Measurements from ENCODE around the gene HSD17B3. TPM values are rescaled to one million over a fixed set of nuclear protein-coding genes. Genes with fewer than 3 reads are reported as not detected.
"Not testable (repeated sequence)": the region's sequence is repeated elsewhere in the genome, so short reads cannot be mapped to it uniquely, and the experiment has no call there.

Gene HSD17B3
- polyA plus RNA-seq, 10 donors = 0.28 to 1.7 (median 0.76) TPM; not detected in 3

DNA sequence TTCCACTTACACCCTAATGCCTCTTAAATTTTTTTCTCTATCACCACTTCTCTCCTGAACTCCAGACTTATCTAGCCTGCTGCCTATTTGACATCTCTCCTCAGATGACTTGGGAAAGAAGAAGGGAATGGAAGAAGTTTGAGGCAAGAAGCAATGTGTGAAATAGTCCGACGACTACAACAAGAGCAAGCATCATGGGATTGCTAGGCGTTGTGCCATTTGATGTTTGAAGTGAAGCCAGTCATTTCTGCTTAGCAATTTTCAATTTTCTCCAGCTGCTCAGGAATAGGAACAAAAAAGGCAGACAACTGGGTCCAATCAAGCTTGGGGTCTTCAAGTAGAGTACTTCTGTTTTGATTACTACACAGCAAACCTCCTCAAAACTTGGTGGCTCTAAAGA is 106.4 kb downstream of the HSD17B3 start:
- no peak for DNase-seq

DNA sequence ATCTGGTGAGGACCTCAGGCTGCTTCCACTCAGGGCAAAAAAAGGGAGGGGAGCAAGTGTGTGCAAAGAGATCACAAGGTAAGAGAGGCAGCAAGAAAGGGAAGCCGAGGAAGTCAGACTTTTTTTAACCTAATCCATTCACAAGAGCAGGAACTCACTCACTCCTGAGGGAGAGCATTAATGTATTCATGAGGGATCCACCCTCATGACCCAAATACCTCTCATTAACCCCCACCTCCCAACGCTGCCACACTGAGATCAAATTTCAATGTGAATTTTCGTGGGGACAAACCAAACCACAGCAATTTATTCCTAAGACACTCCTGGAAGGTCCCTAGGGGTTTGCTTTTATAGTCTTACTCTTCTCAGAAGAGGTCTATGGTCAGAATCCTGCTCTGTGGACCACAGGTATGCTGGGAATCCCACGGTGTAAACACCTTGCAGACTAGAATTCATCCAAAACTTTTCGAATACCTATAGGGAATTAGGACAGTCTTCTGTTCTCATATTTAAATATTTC is 108.7 kb downstream of the HSD17B3 start:
- DNase-seq = no peak

DNA sequence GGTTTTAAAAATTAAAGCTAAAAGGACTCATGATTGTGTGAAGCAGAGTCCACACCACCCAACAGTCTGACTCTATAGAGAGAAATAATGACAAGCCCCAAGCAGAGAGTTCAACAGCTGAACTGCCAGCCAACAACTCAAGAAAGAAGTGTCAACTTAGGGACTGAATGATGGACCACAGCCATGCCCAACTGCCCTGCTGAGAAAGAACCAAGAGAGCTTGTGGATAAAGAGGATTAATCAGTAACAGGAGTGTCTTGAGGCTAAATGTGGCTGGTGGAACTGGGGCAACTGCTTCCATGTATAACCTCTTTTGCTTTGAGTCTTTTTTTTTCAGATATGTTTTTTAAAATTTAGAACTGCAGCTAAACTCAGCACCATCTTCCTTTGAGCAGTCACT is 109.3 kb downstream of the HSD17B3 start:
- no peak for DNase-seq

DNA sequence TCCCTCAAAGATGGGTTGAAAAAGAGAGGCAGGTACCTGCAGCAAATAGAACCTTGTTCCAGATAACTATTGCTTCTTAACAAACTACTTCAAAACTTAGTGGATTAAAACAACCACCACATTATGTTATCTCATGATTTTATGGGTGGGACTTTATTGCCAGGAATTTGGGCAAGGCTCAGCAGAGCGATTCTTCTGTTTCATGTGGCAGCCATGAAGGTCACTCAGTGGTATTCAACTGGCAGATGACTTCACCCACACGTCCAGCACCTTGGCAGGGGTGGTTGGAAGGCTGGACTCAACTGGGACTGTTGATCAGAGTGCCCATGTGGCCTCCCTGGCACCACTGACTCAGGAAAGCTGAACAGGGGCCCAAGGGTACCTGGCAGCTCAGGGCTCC is 112.0 kb downstream of the HSD17B3 start:
- DNase-seq = no peak

DNA sequence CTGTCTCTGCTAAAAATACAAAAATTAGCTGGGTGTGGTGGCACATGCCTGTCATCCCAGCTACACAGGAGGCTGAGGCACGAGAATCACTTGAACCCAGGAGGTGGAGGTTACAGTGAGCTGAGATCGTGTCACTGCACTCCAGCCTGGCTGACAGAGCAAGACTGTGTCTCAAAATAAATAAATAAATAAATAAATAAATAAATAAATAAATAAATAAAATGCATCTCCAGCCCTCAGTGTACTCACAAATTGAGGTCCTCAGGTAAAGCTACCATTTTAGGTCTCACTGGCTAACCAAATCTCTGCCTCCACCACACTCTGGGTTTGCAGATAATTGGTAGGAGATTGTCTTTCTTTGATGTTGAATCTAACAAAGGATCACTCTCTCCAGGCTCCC is 112.4 kb downstream of the HSD17B3 start:
- DNase-seq = not testable (repeated sequence)

DNA sequence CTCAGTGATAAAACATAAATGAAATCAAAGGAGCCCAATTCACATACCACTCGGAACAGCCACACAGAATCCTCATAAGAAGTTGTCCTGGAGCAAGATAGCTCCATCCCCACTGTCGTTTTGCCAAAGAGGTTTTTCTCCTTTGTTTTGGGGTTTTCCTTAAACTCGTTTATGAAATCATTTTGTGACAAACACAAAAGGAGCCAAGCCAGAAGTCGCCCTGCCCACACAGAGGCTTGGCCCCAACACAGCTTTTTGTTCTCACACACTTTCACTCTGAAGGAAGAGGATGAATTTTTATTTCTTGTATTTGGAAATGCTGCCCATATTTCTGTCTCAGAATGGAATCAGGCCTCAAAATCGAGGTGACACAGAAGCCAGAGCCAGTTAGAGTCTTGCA is 113.4 kb downstream of the HSD17B3 start:
- no peak for DNase-seq

DNA sequence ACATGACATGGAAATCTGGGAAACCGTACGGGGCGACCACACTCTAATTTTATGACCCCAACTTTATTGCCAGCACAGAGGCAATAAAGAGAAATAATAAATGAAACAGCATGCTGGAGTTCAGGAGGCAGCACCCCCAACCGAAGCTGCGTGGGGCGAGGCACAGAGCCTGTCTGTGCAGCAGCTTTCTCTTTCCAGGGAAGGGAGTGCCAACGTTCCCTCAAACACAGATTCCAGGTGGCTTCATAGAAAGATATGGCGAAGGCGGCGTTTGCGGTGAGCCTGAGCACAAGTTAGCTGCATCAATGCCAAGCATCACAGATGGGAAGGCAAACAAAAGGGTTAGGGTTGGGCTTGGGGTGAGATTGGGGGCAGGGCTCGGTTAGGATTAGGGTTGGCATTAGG is 114.8 kb downstream of the HSD17B3 start:
- no peak for DNase-seq

DNA sequence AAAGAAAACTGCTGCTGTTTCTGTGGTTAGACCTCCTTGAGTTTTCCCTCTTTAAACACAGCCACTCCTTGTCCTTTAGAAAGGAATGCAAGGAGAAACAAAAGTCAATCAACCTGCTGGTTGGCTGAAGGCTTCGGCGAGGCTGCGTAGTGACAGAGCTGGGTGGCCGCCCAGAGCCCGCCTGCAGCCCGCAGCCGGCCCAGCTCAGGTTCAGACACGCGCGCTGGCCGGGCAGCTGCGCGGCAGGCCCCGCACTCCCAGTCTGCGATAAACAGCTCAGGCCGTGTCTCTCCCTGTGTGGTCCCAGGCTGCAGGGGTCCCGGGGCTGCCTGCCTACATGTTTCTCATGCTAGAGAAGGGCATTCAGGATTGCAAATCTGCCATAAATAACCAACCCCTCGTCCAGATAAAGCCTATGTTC is 115.4 kb downstream of the HSD17B3 start:
- DNase-seq = peak in 1 of 3 donors; percentile 59

DNA sequence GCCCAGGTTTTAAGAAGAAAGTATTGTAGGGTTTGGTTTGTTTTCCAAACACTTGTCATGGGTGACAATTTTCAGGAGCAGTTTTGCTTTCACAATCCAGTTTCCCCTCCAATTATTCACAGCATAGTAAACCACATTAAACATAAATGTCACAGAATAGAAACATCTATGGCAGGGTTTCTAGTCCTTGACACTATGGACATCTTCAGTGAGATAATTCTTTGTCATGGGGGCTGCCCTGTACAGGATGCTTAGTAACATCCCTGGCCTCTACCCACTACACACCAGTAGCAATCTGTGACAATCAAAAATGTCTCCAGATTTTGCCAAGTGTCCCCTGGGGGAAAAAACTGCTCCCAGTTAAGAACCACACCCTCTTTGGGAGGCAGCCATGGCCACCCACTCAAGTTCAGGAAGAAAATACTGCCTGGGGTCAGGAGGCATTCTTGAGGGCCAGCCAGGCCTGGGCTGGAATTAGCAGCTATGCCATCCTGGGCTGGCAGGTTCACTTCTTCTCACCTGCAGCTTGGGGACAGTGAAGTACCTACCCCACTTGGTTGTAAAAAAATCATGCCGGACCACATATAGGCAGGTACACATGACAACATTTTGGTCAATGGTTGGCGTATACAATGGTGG is 116.3 kb downstream of the HSD17B3 start:
- no peak for DNase-seq

Other genes starting within 250 kb of the HSD17B3 start
- gene SLC35D2, start 81.5 kb upstream of the HSD17B3 start, polyA plus RNA-seq (ENCODE audit: insufficient read length in 10 of 10) = 10 to 100 TPM; 16.7 to 27.7 (median 23.6) TPM
- 10 to 100 TPM in 1 of 10 donors, 1 to 10 TPM in 9; 5.9 to 12.4 (median 7.9) TPM for gene ZNF367, start 116.2 kb upstream of the HSD17B3 start, polyA plus RNA-seq (ENCODE audit: insufficient read length in 10 of 10)
- gene HABP4, start 148.0 kb upstream of the HSD17B3 start, polyA plus RNA-seq (ENCODE audit: insufficient read length in 10 of 10) = 10 to 100 TPM in 8 of 10 donors, 1 to 10 TPM in 2; 9.1 to 15.1 (median 11.4) TPM

Data from muscle of back (tissue), 11 donors.